Kidney epithelial cell (primary cell): ENCODE results near the gene TCL1A. TPM values are rescaled to one million over a fixed set of nuclear protein-coding genes. Genes with fewer than 3 reads are reported as not detected.

ENCODE experiments used
- DNase-seq: peaks from one replicate; pipeline ENCODE4 v3.0.0-alpha.2; 2010; ENCODE audit warnings: low read depth
- H3K27me3 ChIP-seq: 2 replicates; pipeline ENCODE4 v1.6.0; 2011; ENCODE audit warnings: low read length; ENCODE audit not compliant: control insufficient read depth, insufficient read depth
- H3K36me3 ChIP-seq: 2 replicates; pipeline ENCODE4 v1.5.1; 2011; ENCODE audit warnings: low read length; ENCODE audit not compliant: control insufficient read depth, insufficient read depth
- H3K4me3 ChIP-seq: 2 replicates; pipeline ENCODE4 v1.5.1; 2011; ENCODE audit warnings: low read depth, mild to moderate bottlenecking, control low read depth, low read length
- CTCF ChIP-seq: IDR thresholded peaks from 2 replicates; pipeline ENCODE4 v1.5.1; 2011; ENCODE audit warnings: mild to moderate bottlenecking, moderate library complexity, low read length, control low read depth, inconsistent platforms; ENCODE audit not compliant: insufficient read depth, poor library complexity, severe bottlenecking
- total RNA-seq: library from RNA; depleted of rRNA; stranded (reverse); fragments of >200 nt; gene quantifications from 2 replicates; pipeline ENCODE4 v1.2.3, GENCODE V29; 2015

The TCL1A gene
- total RNA-seq, 1 donor from 2014 or later: not detected

- no peak for DNase-seq
- no peaks in the 10 kb centered on the region for H3K36me3 ChIP-seq
- TF ChIP-seq CTCF: no peak
- H3K27me3 ChIP-seq: no peaks in the 10 kb centered on the region
- no peak overlapping the region for H3K4me3 ChIP-seq
Measured at GRCh38 chr14:95695913-95696312, 18.0 kb downstream of the TCL1A start.

- DNase-seq: no peak
- H3K4me3 ChIP-seq: no peak overlapping the region
- H3K27me3 ChIP-seq: no peaks in the 10 kb centered on the region
- H3K36me3 ChIP-seq: no peaks in the 10 kb centered on the region
- TF ChIP-seq CTCF: no peak
Measured at GRCh38 chr14:95695051-95695450, 18.9 kb downstream of the TCL1A start.

GRCh38 chr14:95692109-95692508 is 21.8 kb downstream of the TCL1A start:
- Histone ChIP-seq H3K4me3 (no peak overlapping the region), H3K27me3 (no peaks in the 10 kb centered on the region), H3K36me3 (no peaks in the 10 kb centered on the region)
- TF ChIP-seq CTCF: no peak
- no peak for DNase-seq

- no peak for DNase-seq
- Histone ChIP-seq H3K4me3 (no peak overlapping the region), H3K36me3 (no peaks in the 10 kb centered on the region), H3K27me3 (no peaks in the 10 kb centered on the region)
- no peak for TF ChIP-seq CTCF
Measured at GRCh38 chr14:95691591-95691990, 22.3 kb downstream of the TCL1A start.

- no peak for TF ChIP-seq CTCF
- Histone ChIP-seq H3K27me3 (no peaks in the 10 kb centered on the region), H3K36me3 (no peaks in the 10 kb centered on the region), H3K4me3 (no peak overlapping the region)
- no peak for DNase-seq
Measured at GRCh38 chr14:95690815-95691214, 23.1 kb downstream of the TCL1A start.

- DNase-seq: no peak
- Histone ChIP-seq H3K36me3 (no peaks in the 10 kb centered on the region), H3K27me3 (no peaks in the 10 kb centered on the region), H3K4me3 (no peak overlapping the region)
- TF ChIP-seq CTCF: no peak
Measured at GRCh38 chr14:95689441-95689840, 24.5 kb downstream of the TCL1A start.
